Measurements from ENCODE around the gene SFN.

The SFN gene

GRCh38 chr1:26851106-26851684, 11.8 kb upstream of the SFN start:
- no peak for DNase-seq
- no peak overlapping the region for H3K27ac ChIP-seq (ENCODE audit: insufficient read depth in 1 of 2, low read depth in 1 of 2, low read length in 2 of 2, poor library complexity in 1 of 2, severe bottlenecking in 2 of 2)
- H3K27me3 ChIP-seq (replicated peaks in 2 of 5; ENCODE audit: control insufficient read depth in 4 of 5, insufficient read depth in 5 of 5, low read length in 4 of 5): no peaks in the 10 kb centered on the region
- H3K36me3 ChIP-seq (ENCODE audit: control insufficient read depth in 4 of 4, insufficient read depth in 4 of 4, low read length in 3 of 4): peaks cover 14 to 88% (median 60%) of the 10 kb centered on the region in 4 experiments
- H3K9me3 ChIP-seq (ENCODE audit: control extremely low read depth in 1 of 5, control insufficient read depth in 4 of 5, insufficient read depth in 2 of 5, low read depth in 1 of 5, low read length in 4 of 5): no peaks in the 10 kb centered on the region
- H3K4me1 ChIP-seq (ENCODE audit: control extremely low read depth in 1 of 4, control insufficient read depth in 4 of 4, insufficient read depth in 4 of 4, low read length in 3 of 4): no peaks in the 10 kb centered on the region
- CTCF ChIA-PET: interaction anchor here (0.8 to 3.2 kb wide), 8 partner anchors 8 to 44 kb away, joined by 4 to 13 read pairs (median 8); no protein-coding TSS in a partner anchor
- WGBS (ENCODE audit: insufficient coverage): 98% methylated on average over 12 of the region's 12 CpGs
- POLR2A ChIA-PET: no interaction called here
- no peak overlapping the region for H3K4me3 ChIP-seq (ENCODE audit: control insufficient read depth in 1 of 7, extremely low read depth in 1 of 7, insufficient read depth in 4 of 7, low read depth in 2 of 7, low read length in 6 of 7)

DNA sequence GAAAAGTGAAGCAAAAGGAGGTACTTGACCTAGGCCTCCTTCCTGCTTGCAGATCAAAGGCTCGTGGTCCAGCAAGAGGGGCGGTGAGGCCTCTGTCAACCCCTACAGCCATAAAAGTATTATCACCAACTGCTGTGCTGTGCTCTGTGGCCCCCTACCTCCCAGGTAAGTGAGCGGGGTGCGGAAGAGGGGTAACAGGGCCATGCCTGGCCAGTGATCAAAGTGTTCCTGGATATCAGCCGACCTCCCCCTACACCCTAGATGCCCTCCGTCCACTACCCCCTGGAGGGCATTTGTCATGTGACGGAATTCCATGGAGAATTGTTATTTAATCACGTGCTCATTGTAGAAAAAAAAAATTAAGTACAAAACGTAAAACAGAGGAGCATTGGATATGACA, 10.2 kb upstream of the SFN start:
- ChIA-PET CTCF (interaction anchor here (1.0 to 4.1 kb wide), 7 partner anchors 10 to 175 kb away, joined by 3 to 30 read pairs (median 4); partner anchors contain the start of gene SFN), POLR2A (no interaction called here)
- Histone ChIP-seq H3K4me3 (ENCODE audit: control insufficient read depth in 1 of 7, extremely low read depth in 1 of 7, insufficient read depth in 4 of 7, low read depth in 2 of 7, low read length in 6 of 7) (no peak overlapping the region), H3K36me3 (ENCODE audit: control insufficient read depth in 4 of 4, insufficient read depth in 4 of 4, low read length in 3 of 4) (peaks cover 14 to 85% (median 59%) of the 10 kb centered on the region in 4 experiments), H3K27me3 (replicated peaks in 2 of 5; ENCODE audit: control insufficient read depth in 4 of 5, insufficient read depth in 5 of 5, low read length in 4 of 5) (no peaks in the 10 kb centered on the region), H3K27ac (ENCODE audit: insufficient read depth in 1 of 2, low read depth in 1 of 2, low read length in 2 of 2, poor library complexity in 1 of 2, severe bottlenecking in 2 of 2) (no peak overlapping the region), H3K9me3 (ENCODE audit: control extremely low read depth in 1 of 5, control insufficient read depth in 4 of 5, insufficient read depth in 2 of 5, low read depth in 1 of 5, low read length in 4 of 5) (no peaks in the 10 kb centered on the region), H3K4me1 (ENCODE audit: control extremely low read depth in 1 of 4, control insufficient read depth in 4 of 4, insufficient read depth in 4 of 4, low read length in 3 of 4) (no peaks in the 10 kb centered on the region)
- DNase-seq: no peak
- WGBS (ENCODE audit: insufficient coverage): 98% methylated on average over 7 of the region's 9 CpGs

- no peak overlapping the region for H3K4me3 ChIP-seq (ENCODE audit: control insufficient read depth in 1 of 7, extremely low read depth in 1 of 7, insufficient read depth in 4 of 7, low read depth in 2 of 7, low read length in 6 of 7)
- peak; percentile 67 to 82 (median 76) for DNase-seq
- no peak overlapping the region for H3K27ac ChIP-seq (ENCODE audit: insufficient read depth in 1 of 2, low read depth in 1 of 2, low read length in 2 of 2, poor library complexity in 1 of 2, severe bottlenecking in 2 of 2)
- POLR2A ChIA-PET: no interaction called here
- peaks cover 14 to 83% (median 57%) of the 10 kb centered on the region in 4 experiments for H3K36me3 ChIP-seq (ENCODE audit: control insufficient read depth in 4 of 4, insufficient read depth in 4 of 4, low read length in 3 of 4)
- 56% methylated on average over 2 of the region's 3 CpGs for WGBS (ENCODE audit: insufficient coverage)
- CTCF ChIA-PET: interaction anchor here (1.0 to 4.1 kb wide), 4 partner anchors 9 to 176 kb away, joined by 3 to 30 read pairs (median 5); partner anchors contain the start of gene SFN
- no peaks in the 10 kb centered on the region for H3K4me1 ChIP-seq (ENCODE audit: control extremely low read depth in 1 of 4, control insufficient read depth in 4 of 4, insufficient read depth in 4 of 4, low read length in 3 of 4)
- H3K9me3 ChIP-seq (ENCODE audit: control extremely low read depth in 1 of 5, control insufficient read depth in 4 of 5, insufficient read depth in 2 of 5, low read depth in 1 of 5, low read length in 4 of 5): no peaks in the 10 kb centered on the region
- H3K27me3 ChIP-seq (replicated peaks in 2 of 5; ENCODE audit: control insufficient read depth in 4 of 5, insufficient read depth in 5 of 5, low read length in 4 of 5): no peaks in the 10 kb centered on the region
Observed at GRCh38 chr1:26853156-26853555, 9.8 kb upstream of the SFN start.

- DNase-seq: no peak
- Histone ChIP-seq H3K9me3 (ENCODE audit: control extremely low read depth in 1 of 5, control insufficient read depth in 4 of 5, insufficient read depth in 2 of 5, low read depth in 1 of 5, low read length in 4 of 5) (no peaks in the 10 kb centered on the region), H3K27ac (ENCODE audit: insufficient read depth in 1 of 2, low read depth in 1 of 2, low read length in 2 of 2, poor library complexity in 1 of 2, severe bottlenecking in 2 of 2) (no peak overlapping the region), H3K4me3 (ENCODE audit: control insufficient read depth in 1 of 7, extremely low read depth in 1 of 7, insufficient read depth in 4 of 7, low read depth in 2 of 7, low read length in 6 of 7) (no peak overlapping the region), H3K36me3 (ENCODE audit: control insufficient read depth in 4 of 4, insufficient read depth in 4 of 4, low read length in 3 of 4) (peaks cover 14 to 78% (median 52%) of the 10 kb centered on the region in 4 experiments), H3K4me1 (ENCODE audit: control extremely low read depth in 1 of 4, control insufficient read depth in 4 of 4, insufficient read depth in 4 of 4, low read length in 3 of 4) (no peaks in the 10 kb centered on the region), H3K27me3 (replicated peaks in 2 of 5; ENCODE audit: control insufficient read depth in 4 of 5, insufficient read depth in 5 of 5, low read length in 4 of 5) (no peaks in the 10 kb centered on the region)
- WGBS (ENCODE audit: insufficient coverage): 97% methylated on average over 7 of the region's 10 CpGs
- ChIA-PET POLR2A (no interaction called here), CTCF (interaction anchor here (1.0 to 4.1 kb wide), 6 partner anchors 9 to 176 kb away, joined by 3 to 30 read pairs (median 6); partner anchors contain the start of gene SFN)
Observed at GRCh38 chr1:26853600-26853999, 9.3 kb upstream of the SFN start.

DNA sequence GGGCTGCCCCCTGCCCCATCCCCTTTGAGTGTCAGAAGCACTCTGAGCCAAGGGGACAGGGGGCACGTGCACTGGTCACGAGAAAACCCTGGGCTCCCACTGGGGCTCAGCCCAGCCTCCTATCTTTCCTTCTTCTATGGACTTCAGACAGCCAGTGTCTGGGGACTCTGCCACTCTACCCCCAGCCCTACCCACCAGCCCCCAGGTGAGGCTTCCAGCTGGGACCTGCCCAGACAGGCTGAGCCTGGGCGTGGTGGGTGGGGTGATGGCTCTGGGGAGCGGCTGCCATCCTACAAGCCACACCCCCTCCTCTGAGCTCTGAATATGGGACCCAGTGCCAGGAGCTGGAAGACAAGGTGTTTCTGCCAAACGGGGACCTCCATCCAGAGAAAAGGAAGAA, 8.0 kb upstream of the SFN start:
- CTCF ChIA-PET: interaction anchor here (1.6 to 4.1 kb wide), 5 partner anchors 12 to 34 kb away, joined by 5 to 30 read pairs (median 10); no protein-coding TSS in a partner anchor
- peaks cover 9 to 65% (median 41%) of the 10 kb centered on the region in 4 experiments for H3K36me3 ChIP-seq (ENCODE audit: control insufficient read depth in 4 of 4, insufficient read depth in 4 of 4, low read length in 3 of 4)
- WGBS (ENCODE audit: insufficient coverage): 100% methylated on average over 1 of the region's 5 CpGs

GRCh38 chr1:26855636-26856035, 7.3 kb upstream of the SFN start:
- Histone ChIP-seq H3K36me3 (ENCODE audit: control insufficient read depth in 4 of 4, insufficient read depth in 4 of 4, low read length in 3 of 4) (peaks cover 7 to 58% (median 37%) of the 10 kb centered on the region in 4 experiments), H3K4me1 (ENCODE audit: control extremely low read depth in 1 of 4, control insufficient read depth in 4 of 4, insufficient read depth in 4 of 4, low read length in 3 of 4) (no peaks in the 10 kb centered on the region), H3K4me3 (ENCODE audit: control insufficient read depth in 1 of 7, extremely low read depth in 1 of 7, insufficient read depth in 4 of 7, low read depth in 2 of 7, low read length in 6 of 7) (no peak overlapping the region), H3K27me3 (replicated peaks in 2 of 5; ENCODE audit: control insufficient read depth in 4 of 5, insufficient read depth in 5 of 5, low read length in 4 of 5) (no peaks in the 10 kb centered on the region), H3K27ac (ENCODE audit: insufficient read depth in 1 of 2, low read depth in 1 of 2, low read length in 2 of 2, poor library complexity in 1 of 2, severe bottlenecking in 2 of 2) (no peak overlapping the region), H3K9me3 (ENCODE audit: control extremely low read depth in 1 of 5, control insufficient read depth in 4 of 5, insufficient read depth in 2 of 5, low read depth in 1 of 5, low read length in 4 of 5) (no peaks in the 10 kb centered on the region)
- CTCF ChIA-PET: interaction anchor here (1.6 to 4.1 kb wide), 7 partner anchors 11 to 35 kb away, joined by 4 to 30 read pairs (median 8); no protein-coding TSS in a partner anchor
- POLR2A ChIA-PET: no interaction called here
- DNase-seq: no peak
- WGBS (ENCODE audit: insufficient coverage): 93% methylated on average over 4 of the region's 4 CpGs

More for the DNA sequence above, 8.0 kb upstream of the SFN start:
- Histone ChIP-seq H3K4me3 (ENCODE audit: control insufficient read depth in 1 of 7, extremely low read depth in 1 of 7, insufficient read depth in 4 of 7, low read depth in 2 of 7, low read length in 6 of 7) (no peak overlapping the region), H3K27ac (ENCODE audit: insufficient read depth in 1 of 2, low read depth in 1 of 2, low read length in 2 of 2, poor library complexity in 1 of 2, severe bottlenecking in 2 of 2) (no peak overlapping the region), H3K9me3 (ENCODE audit: control extremely low read depth in 1 of 5, control insufficient read depth in 4 of 5, insufficient read depth in 2 of 5, low read depth in 1 of 5, low read length in 4 of 5) (no peaks in the 10 kb centered on the region), H3K4me1 (ENCODE audit: control extremely low read depth in 1 of 4, control insufficient read depth in 4 of 4, insufficient read depth in 4 of 4, low read length in 3 of 4) (no peaks in the 10 kb centered on the region), H3K27me3 (replicated peaks in 2 of 5; ENCODE audit: control insufficient read depth in 4 of 5, insufficient read depth in 5 of 5, low read length in 4 of 5) (no peaks in the 10 kb centered on the region)
- no peak for DNase-seq
- POLR2A ChIA-PET: no interaction called here

GRCh38 chr1:26856181-26856580, 6.8 kb upstream of the SFN start:
- ChIA-PET CTCF (interaction anchor here (1.6 to 4.1 kb wide), 6 partner anchors 11 to 25 kb away, joined by 4 to 30 read pairs (median 9); no protein-coding TSS in a partner anchor), POLR2A (no interaction called here)
- WGBS (ENCODE audit: insufficient coverage): 91% methylated on average over 5 of the region's 11 CpGs
- Histone ChIP-seq H3K36me3 (ENCODE audit: control insufficient read depth in 4 of 4, insufficient read depth in 4 of 4, low read length in 3 of 4) (peaks cover 5 to 53% (median 33%) of the 10 kb centered on the region in 4 experiments), H3K27ac (ENCODE audit: insufficient read depth in 1 of 2, low read depth in 1 of 2, low read length in 2 of 2, poor library complexity in 1 of 2, severe bottlenecking in 2 of 2) (no peak overlapping the region), H3K27me3 (replicated peaks in 2 of 5; ENCODE audit: control insufficient read depth in 4 of 5, insufficient read depth in 5 of 5, low read length in 4 of 5) (no peaks in the 10 kb centered on the region), H3K4me3 (ENCODE audit: control insufficient read depth in 1 of 7, extremely low read depth in 1 of 7, insufficient read depth in 4 of 7, low read depth in 2 of 7, low read length in 6 of 7) (no peak overlapping the region), H3K4me1 (ENCODE audit: control extremely low read depth in 1 of 4, control insufficient read depth in 4 of 4, insufficient read depth in 4 of 4, low read length in 3 of 4) (no peaks in the 10 kb centered on the region), H3K9me3 (ENCODE audit: control extremely low read depth in 1 of 5, control insufficient read depth in 4 of 5, insufficient read depth in 2 of 5, low read depth in 1 of 5, low read length in 4 of 5) (no peaks in the 10 kb centered on the region)
- DNase-seq: no peak
